ENCODE results near the gene SORL1. TPM values are rescaled to one million over a fixed set of nuclear protein-coding genes. Genes with fewer than 3 reads are reported as not detected.

Gene SORL1
- total and polyA plus RNA-seq, 9 of the 15 experiments (the other 6 are each of a cell fraction or from before 2014, with no cell fraction given): 0.01 to 0.66 TPM; not detected in 7

DNA sequence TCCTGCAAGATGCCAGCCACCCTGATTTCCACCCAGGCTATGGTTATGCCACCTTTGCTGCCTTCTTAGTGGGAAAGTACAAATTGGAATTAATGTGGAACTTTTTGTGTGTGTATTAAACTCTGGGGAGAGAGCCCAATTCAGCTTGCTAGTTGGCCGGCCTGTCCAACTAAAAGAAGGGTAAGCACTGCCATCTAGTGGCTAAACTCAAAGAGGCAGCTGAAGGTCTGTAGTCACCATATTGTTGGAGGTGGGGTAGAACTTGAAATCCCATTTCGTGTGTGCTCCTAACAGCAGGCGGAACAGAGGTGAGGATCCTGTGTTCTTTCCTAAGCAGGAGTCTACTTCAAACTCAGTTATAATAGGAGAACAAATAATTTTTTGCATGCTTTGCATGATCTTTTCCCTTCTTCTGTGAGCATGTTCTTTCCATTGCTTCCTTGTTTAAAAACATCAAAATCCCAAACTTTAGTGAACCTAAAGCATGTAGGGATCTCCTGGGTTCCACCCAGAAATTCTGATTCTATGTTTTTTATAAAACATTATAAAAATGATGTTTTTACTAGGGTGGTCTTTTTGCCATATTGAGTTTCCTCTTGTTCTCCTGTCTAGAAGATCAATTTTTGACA is 139.4 kb downstream of the SORL1 start (continued):
- TF ChIP-seq REST (IDR thresholded peaks at IDR 0.05; ENCODE audit: borderline replicate concordance) (peak; percentile 49; the same call in 1 of the 2 replicates), REST (CRISPR knock-in tag; IDR thresholded peaks at IDR 0.05; ENCODE audit: low read depth) (no peak), GATA2 (CRISPR knock-in tag; IDR thresholded peaks at IDR 0.05) (no peak)
